Retinal pigment epithelial cell (primary cell): Measurements from ENCODE around the gene SLC2A11.
"Not testable (repeated sequence)": the region's sequence is repeated elsewhere in the genome, so short reads cannot be mapped to it uniquely, and the experiment has no call there.

Experiments used
- DNase-seq: peaks from one replicate; pipeline ENCODE4 v3.0.0-alpha.2; 2010; ENCODE audit warnings: low read depth
- H3K4me3 ChIP-seq: 2 replicates; pipeline ENCODE4 v1.5.1; 2011; ENCODE audit warnings: mild to moderate bottlenecking, low read length, control low read depth, moderate library complexity
- TF ChIP-seq, protein P1 (sequence below): conservative IDR thresholded peaks from 2 replicates; pipeline ENCODE4 v1.5.1; 2011; ENCODE audit warnings: low read depth, low read length, control low read depth, inconsistent platforms

Gene SLC2A11

DNA sequence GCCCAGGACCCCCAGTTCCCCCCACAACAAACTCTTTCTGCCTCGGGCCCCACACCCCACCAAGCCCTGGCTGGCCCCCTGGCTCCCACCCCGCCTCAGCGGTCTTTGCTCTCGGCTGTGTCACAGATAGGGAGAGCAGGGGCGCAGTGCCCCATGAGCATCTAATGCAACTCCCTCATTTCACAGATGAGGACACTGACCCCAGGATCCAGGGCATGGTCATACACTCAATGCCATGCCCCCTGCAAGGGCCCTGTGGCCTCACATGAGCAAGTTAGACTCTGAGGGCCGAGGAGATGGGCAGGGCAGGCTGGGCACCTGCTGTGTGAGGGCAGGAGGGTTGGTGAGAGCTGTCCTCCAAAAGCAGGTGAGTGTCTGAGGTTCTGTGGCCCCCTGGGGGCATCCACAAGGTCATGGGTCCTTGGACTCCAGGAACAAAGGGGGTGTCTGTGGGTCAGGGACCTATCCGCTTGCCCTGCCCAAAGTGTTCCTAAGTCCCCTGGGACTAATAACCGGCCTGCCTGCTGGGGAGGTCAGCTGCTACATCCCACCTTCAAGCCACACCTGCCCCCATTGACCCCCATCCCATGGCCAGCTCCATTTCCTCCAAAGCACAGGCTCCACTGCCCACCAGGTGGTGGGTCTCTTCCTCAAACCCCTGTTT, 39.0 kb downstream of the SLC2A11 start:
- DNase-seq = no peak
- H3K4me3 ChIP-seq = no peak overlapping the region
- TF ChIP-seq, protein P1, sequence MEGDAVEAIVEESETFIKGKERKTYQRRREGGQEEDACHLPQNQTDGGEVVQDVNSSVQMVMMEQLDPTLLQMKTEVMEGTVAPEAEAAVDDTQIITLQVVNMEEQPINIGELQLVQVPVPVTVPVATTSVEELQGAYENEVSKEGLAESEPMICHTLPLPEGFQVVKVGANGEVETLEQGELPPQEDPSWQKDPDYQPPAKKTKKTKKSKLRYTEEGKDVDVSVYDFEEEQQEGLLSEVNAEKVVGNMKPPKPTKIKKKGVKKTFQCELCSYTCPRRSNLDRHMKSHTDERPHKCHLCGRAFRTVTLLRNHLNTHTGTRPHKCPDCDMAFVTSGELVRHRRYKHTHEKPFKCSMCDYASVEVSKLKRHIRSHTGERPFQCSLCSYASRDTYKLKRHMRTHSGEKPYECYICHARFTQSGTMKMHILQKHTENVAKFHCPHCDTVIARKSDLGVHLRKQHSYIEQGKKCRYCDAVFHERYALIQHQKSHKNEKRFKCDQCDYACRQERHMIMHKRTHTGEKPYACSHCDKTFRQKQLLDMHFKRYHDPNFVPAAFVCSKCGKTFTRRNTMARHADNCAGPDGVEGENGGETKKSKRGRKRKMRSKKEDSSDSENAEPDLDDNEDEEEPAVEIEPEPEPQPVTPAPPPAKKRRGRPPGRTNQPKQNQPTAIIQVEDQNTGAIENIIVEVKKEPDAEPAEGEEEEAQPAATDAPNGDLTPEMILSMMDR = no peak

- no peak for DNase-seq
- no peak overlapping the region for H3K4me3 ChIP-seq
- TF ChIP-seq, protein P1 = no peak
Observed at GRCh38 chr22:23897320-23897719, 39.6 kb downstream of the SLC2A11 start.

DNA sequence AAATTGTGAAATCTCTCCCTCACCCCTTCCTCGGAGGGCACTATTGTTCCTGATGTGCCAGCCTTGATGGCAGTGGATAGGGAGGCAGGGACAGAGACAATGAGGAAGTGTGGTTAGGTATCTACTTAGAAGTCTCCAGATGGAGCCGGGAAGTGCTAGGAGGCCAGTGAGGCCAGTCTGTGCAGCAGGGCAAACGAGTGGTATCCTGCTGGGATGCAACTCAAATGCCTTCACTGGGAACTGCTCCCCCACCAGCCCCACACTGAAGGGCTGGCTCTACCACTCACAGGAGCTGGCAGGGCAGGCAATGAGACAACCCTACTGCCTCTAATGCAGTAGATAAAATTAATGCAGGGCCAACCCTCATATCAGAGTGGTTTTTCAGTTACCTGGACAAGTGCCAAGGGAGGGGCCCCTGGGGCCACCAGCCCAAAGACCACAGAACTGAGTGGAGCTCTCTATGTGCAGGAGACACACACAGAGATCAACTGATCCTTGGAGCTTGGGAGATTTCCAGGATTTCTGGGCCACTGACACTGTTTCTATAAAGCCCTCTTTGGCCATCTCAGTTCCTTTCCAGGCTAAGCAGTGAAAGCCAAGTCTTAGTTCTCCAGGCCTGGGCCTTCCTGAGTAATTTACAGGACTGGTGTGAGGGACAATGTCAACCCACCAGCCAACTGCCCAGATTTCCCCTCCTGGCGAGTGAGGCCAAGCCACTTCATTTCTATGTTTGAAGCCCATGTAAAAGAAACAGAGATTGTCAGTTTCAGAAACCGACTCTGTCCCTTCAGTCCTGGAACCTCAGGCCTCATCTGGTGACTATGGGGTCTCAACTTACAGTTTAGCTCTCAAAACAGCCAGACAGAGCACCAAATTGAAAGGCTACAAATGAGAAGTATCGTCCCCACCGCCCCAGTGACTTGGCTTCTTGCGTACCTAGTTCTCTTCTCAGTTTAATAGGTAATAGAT, 40.6 kb downstream of the SLC2A11 start:
- TF ChIP-seq, protein P1 = no peak
- no peak for DNase-seq
- H3K4me3 ChIP-seq = no peak overlapping the region

DNA sequence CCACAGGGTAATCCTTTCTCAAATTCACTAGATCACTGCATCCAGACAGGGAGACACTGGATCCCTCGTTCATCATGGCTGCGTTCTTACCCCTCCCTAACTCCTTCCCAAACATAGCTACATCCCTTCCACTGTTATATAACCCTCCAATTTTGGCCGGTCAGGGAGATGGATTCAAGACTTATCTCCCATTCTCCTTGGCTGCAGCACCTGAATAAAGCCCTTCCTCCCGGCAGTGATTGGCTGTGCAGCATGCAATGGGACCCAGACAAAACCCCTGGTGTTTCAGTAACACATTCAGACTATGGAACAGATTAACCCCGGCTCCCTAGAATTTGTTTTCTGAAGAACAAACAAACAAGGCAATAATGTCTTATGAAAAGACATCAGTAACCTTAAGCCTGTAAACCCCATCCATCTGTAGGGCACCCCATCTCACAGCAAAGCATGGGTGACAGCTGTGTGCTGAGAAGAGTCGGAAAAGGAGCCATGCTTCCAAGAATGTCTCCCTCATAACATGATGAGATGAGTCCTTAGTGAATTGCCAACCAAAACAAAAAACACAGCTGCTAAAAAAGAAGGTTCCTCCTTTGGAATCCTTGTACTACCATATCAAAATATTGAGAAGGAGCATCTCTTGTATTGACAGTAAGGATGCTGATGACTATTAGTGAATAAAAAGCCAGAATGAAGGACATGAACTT, 41.5 kb downstream of the SLC2A11 start:
- H3K4me3 ChIP-seq = no peak overlapping the region
- TF ChIP-seq, protein P1 = no peak
- DNase-seq = no peak

DNA sequence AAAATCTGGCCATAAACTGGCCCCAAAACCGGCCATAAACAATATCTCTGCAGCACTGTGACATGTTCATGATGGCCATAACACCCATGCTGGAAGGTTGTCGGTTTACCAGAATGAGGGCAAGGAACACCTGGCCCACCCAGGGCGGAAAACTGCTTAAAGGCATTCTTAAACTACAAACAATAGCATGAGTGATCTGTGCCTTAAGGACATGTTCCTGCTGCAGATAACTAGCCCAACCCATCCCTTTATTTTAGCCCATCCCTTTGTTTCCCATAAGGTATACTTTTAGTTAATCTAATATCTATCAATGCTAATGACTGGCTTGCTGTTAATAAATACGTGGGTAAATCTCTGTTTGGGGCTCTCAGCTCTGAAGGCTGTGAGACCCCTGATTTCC, 42.6 kb downstream of the SLC2A11 start:
- H3K4me3 ChIP-seq, DNase-seq: not testable (repeated sequence)

DNA sequence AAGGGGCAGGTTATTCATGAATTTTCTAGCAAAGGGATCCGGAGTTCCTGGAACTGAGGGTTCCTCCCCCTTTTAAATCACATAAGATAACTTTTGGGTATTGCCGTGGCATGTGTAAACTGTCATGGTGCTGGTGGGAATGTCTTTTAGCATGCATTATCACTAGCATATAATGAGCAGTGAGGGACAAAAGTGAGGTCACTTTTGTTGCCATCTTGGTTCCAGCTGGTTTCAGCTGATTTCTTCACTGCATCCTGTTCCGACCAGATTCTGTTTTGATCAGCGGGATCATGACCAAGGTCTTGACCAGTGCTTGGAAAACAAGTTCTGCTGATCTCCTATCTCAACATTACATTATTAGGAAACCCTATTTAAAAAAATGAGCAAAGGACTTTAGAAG, 43.9 kb downstream of the SLC2A11 start:
- DNase-seq = no peak
- no peak overlapping the region for H3K4me3 ChIP-seq
- TF ChIP-seq, protein P1 = no peak

DNA sequence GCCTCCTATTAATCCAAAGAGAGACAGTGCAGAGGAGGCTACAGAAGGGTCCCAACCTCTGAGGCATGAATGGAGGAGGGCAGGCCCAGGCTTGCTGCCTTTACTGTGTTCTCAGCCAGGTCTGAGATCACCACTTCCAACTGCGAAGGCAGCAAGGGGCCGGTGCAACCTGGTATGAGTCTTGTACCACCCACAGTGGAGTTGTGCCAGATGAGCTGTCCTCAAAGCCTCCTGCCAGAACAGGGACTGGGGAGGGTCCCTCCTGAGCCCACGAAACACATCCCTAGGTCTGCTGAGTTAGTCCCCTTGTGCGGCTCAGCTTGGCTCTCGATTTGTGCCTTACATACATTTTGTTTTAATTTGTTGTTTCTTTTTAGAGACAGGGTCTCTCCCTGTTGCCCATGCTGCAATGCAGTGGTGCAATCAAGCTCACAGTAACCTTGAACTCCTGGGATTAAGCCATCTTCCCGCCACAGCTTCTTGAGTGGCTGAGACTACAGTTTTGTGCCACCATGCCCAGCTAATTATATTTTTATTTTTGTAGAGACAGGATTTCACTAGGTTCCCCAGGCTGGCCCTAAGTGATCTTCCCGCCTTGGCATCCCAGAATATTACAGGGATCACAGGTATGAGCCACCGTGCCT, 45.8 kb downstream of the SLC2A11 start:
- no peak for DNase-seq

More for the DNA sequence above, 45.8 kb downstream of the SLC2A11 start:
- H3K4me3 ChIP-seq = no peak overlapping the region
- TF ChIP-seq, protein P1 = no peak
